Fibroblast of gingiva (primary cell): ENCODE results near the gene KCNA4.
"Not testable (repeated sequence)": the region's sequence is repeated elsewhere in the genome, so short reads cannot be mapped to it uniquely, and the experiment has no call there.

Experiments
- DNase-seq: peaks from one replicate; pipeline ENCODE4 v3.0.0-alpha.2; 2011; ENCODE audit warnings: low read depth

Gene KCNA4

DNA sequence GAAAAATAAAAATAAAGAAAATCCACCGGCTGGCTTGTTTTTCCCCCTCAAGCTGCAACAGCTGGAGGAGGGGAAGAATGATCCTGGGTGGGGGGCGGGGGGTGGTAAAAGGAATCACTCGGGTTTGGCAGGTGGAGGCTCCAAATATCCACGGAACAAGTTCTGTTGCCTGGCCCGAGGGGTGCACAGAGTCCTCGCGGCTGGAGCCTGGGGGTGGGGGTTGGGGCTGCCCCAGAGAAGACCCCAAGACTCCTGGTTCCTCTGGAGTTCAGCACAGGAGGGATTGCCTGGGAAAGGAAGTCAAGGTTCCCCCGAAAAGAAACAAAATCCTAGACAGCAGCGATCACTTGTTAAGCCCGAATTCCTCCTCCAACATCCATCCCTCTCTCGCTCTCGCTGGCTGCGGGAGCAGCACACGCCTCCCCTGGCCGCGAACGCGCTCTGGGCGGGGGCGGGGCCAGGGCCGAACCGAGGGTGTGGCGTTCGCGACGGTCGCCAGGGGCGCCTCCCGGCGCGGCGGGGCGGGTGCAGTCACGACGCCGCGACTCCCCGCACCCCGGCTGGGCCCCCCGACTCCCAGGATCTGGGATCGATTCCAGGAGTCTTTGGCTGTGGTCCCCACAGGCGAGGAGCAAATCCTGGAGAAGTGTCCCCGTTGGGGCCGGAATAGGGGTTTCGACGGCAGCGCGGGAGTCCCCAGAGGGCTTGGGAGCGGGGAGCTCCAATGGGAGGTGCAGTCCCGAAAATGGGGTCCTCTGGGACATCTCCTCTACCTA lies at the start of gene KCNA4:
TSS of gene KCNA4 (minus strand) at position 443 of the 776 bp plus-strand sequence. CDS start 4,352 bp downstream, outside the sequence.
- DNase-seq, result no peak

GRCh38 chr11:30062103-30062502 lies 45.3 kb upstream of the KCNA4 start:
- no peak for DNase-seq

DNA sequence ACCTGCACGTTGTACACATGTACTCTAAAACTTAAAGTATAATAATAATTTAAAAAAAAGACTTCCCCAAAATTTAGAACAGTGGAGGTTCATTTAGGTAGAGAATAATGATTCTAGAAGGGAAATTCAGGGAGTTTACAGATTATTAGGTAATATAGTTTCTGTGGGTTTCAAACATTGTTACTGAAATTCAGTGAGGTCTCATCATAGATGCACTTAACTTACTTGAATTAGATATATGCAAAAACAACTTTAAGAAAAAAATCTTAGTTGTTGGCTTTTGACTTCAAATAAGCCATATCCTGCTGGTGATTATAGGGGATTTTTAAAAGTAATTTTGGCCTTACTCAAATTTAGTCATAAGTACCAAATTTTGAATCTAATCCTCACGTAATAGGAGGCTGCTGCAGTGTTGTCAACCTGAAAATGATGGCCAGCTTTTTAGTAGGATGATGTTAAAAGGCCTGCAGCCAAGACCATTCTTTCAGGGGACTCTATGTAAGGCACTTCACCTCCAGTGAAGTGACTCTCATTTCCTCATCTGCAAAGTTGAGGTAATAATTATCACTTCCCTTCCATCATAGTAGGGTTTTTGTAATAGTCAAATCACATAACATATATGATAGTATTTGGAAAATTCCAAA lies 42.5 kb upstream of the KCNA4 start:
- DNase-seq, result no peak

- no peak for DNase-seq
Observed at GRCh38 chr11:30049214-30049613, 32.4 kb upstream of the KCNA4 start.

DNA sequence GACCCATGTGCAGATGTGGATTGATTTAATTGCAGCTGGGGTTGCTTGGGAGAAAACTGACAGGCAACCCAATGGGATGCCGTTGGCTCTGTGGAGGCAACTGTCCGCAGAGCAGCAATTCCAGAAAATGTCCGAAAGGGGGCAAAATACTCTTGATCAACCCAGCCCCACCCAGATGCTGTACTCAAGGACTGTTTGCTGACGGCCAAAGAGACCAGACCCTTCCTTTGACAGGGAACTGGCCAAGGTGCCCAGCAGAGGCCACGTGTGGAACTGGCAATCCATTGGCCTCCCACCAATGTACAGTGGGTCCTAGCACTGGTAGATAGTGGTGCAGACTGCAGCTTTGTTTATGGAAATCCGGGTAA lies 29.7 kb upstream of the KCNA4 start:
- no peak for DNase-seq

DNA sequence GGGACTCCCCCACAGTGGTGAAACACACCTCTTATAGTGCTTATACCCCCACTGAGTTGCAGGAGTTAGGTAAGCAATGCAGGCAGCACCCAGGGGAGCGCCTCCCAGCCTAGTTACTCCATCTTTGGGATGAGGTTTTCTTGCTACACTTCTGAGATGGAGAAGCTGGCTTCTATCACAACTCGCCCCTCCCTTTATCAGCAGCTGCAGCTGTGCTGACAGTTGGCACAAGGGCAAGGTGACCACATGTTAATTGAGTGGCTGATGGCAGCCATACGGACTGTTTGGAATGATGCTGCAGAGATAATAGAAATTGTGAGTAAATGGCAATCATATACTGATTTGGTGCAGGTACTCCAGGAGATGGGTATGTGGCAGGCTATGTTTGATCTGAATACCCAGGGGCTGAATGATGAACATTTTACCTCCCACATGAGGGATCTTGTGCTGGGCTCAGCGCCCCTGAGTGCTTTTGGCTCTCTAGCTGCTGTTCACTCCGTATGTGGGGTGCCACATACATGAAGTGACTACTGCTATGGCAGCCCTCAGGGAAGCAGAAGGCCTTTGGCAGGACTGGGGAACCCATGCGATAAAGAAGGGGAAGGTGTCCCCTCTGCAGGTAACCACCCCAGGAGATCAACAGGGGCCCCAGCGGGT lies 29.2 kb upstream of the KCNA4 start:
- DNase-seq, result no peak

DNA sequence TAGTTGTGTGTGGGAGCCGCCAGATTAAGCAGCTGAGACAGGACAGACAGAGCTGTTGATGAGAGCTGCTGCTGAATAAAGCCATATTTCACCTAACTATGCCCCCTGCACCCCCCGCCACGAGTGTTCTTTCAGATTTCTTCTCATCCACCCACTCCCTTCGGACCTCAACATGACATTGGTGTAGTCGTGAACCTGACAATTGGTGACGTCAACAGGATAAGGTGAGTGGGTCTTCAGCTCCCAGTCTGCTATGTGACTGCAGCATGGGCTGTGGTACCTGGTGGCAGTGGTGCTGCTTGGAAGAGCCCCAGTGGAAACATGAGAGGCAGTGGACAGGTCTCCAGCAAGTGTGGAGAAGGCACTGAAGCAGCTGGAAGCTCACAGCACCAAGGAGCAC lies 28.3 kb upstream of the KCNA4 start:
- no peak for DNase-seq

- no peak for DNase-seq
Observed at GRCh38 chr11:30041171-30041570, 24.3 kb upstream of the KCNA4 start.

DNA sequence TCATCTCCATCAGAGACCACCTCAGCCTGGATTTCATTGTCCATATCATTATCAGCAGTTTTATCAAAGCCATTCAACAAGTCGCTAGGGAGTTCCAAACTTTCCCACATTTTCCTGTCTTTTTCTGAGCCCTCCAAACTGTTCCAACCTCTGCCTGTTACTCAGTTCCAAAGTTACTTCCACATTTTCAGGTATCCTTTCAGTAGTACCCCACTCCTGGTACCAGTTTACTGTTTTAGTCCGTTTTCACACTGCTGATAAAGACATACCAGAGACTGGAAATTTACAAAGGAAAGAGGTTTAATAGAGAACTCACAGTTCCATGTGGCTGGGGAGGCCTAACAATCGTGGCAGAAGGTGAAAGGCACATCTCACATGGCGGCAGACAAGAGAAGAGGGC lies 17.9 kb upstream of the KCNA4 start:
- not testable (repeated sequence) for DNase-seq

GRCh38 chr11:30034166-30034565 lies 17.3 kb upstream of the KCNA4 start:
- DNase-seq, result not testable (repeated sequence)

DNA sequence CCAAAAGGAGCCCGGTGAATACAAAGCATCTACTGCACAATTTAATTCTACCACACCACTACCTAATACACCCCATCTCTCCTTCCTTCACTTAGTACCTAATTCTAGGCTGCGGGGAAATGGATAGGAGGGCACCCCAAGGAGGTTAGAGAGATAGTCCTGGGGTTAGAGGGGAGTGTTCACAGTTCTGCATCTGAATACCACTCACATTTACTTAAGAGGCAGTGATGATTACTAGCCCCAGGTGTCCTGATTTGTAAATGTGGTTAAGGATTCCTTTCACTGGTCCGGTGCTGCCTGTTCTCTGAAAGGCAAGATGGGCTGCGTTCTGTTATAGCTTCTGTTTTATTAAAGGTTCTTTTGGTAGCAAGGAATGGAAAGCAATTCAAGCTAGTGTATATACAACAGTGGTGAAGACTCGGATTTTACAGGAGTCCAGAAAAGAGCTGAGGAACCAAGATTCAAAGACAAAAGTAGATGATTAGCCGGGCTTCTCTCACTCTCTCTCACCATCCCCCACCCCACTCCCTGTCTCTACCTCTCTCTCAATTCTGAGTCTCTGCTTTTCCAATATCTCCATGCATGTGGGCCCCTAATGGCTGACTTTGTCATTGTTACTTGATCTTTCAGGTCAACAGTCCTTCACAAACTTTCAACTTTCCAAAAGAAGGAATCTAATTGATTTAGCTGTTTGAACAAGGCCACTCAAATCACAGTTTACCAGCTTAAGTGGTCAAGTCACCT lies 8.7 kb upstream of the KCNA4 start:
- no peak for DNase-seq

- no peak for DNase-seq
Observed at GRCh38 chr11:30023074-30023473, 6.2 kb upstream of the KCNA4 start.

DNA sequence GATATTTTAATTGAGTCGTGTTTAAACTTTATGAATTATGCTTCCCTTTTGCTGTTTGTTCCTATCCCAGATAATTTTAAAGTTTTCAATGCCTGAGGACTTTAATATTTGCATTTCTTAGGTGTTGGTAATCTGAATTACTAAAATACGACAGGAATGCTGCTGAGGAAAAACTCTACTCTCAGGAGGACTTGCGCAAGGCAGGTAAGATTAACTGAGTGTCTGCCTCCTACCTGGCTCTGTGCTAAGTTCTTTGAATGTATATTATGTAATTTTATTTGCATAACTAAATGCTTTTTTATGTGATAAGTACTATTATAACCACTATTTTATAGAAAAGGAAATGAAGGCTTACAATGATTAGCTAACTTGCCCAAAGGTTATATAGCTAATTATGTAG lies 2.7 kb upstream of the KCNA4 start:
- no peak for DNase-seq

GRCh38 chr11:30018495-30018894 lies 1.7 kb upstream of the KCNA4 start:
- DNase-seq, result no peak

DNA sequence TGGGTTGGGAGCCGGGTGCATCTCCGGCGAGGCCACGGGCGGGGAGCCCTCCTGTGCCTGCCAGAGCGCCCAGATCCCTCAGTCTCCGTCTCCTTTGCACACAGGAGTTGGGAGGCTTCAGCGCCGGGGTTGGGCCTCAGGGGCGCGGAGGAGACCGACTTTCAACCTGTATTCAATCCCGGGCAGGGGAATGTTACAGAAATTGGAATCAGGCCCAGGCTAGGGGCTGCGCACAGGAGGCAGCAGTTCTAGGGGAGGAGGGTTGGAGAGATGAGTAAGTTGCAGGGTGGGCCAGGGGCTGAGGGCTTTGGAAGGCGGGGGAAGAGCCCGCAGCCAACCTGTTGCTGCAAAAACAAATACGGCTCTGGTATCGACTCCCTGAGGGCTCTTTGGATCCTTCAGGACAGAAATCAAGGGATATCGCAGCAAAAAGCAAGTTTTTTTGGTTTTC lies 640 bp upstream of the KCNA4 start:
- DNase-seq, result no peak

DNA sequence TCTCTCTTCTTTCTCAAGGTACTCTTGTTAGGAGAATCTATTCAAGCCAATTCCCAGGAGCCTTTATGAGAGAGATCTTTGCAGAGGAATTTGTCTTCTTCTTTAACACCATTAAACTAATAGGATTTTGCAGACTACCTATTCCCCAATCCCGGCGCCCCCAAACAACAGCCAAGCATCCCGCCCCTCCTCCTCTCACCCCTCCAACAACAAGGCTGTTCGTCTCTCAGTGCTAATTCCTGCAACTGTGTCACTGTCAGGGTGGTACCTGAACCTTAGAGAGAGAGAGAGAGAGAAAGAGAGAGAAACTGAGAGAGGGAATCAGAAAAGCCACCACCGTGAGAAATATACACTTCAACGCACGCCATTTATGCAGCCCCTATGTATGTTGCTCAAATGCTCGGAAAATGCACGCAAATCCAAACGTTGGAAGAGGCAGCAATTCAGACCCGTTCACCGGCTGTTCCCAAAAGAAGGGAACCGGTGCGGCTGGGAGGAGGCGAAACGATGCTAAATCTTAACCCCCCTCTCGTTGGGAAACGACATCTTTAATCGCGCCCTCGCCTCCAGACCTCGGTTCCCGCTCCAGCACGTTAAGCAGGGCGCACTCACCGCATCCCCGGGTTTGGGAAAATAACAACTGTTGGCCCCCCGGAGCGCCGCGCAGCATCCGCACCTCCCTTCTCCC lies 961 bp downstream of the KCNA4 start:
- DNase-seq, result no peak

- no peak for DNase-seq
Observed at GRCh38 chr11:30012346-30012745, 4.5 kb downstream of the KCNA4 start.

GRCh38 chr11:30009060-30009459 lies 7.8 kb downstream of the KCNA4 start:
- no peak for DNase-seq

- DNase-seq, result no peak
Observed at GRCh38 chr11:30006876-30007275, 10.0 kb downstream of the KCNA4 start.

- DNase-seq, result no peak
Observed at GRCh38 chr11:30002157-30002785, 14.6 kb downstream of the KCNA4 start.

GRCh38 chr11:30000986-30001750 lies 15.7 kb downstream of the KCNA4 start:
- DNase-seq, result no peak
